NCI-H2081 treated with DMSO at 0.1 percent for 48 hours (cell line): ENCODE measurements around the gene PKNOX2.

Experiments
- DNase-seq: peaks from one replicate; lab custom pipeline; 2025; lab: John Stamatoyannopoulos, UW

PKNOX2 gene

GRCh38 chr11:125155100-125155444, 9.5 kb upstream of the PKNOX2 start:
- DNase-seq: no peak

- DNase-seq: no peak
These were observed 8.8 kb upstream of the PKNOX2 start for GRCh38 chr11:125155767-125156166.

- DNase-seq: no peak
These were observed 8.0 kb upstream of the PKNOX2 start for GRCh38 chr11:125156346-125157117.

- DNase-seq: no peak
These were observed 7.3 kb upstream of the PKNOX2 start for GRCh38 chr11:125157118-125157733.

- DNase-seq: no peak
These were observed 6.4 kb upstream of the PKNOX2 start for GRCh38 chr11:125157953-125158680.

GRCh38 chr11:125162743-125163142, 1.8 kb upstream of the PKNOX2 start:
- DNase-seq: no peak

GRCh38 chr11:125163431-125164063, 1.0 kb upstream of the PKNOX2 start:
- no peak for DNase-seq

- DNase-seq: no peak
These were observed 495 bp upstream of the PKNOX2 start for GRCh38 chr11:125164091-125164421.

- DNase-seq: no peak
These were observed 726 bp downstream of the PKNOX2 start for GRCh38 chr11:125165111-125165842.

GRCh38 chr11:125165843-125166763, 1.6 kb downstream of the PKNOX2 start:
- no peak for DNase-seq

- no peak for DNase-seq
These were observed 2.3 kb downstream of the PKNOX2 start for GRCh38 chr11:125166764-125167291.

- DNase-seq: no peak
These were observed 2.9 kb downstream of the PKNOX2 start for GRCh38 chr11:125167292-125167953.

- DNase-seq: no peak
These were observed 3.6 kb downstream of the PKNOX2 start for GRCh38 chr11:125167954-125168835.

GRCh38 chr11:125168918-125169456, 4.4 kb downstream of the PKNOX2 start:
- DNase-seq: no peak

GRCh38 chr11:125170001-125170509, 5.5 kb downstream of the PKNOX2 start:
- no peak for DNase-seq

- DNase-seq: no peak
These were observed 6.0 kb downstream of the PKNOX2 start for GRCh38 chr11:125170510-125171031.

- no peak for DNase-seq
These were observed 7.4 kb downstream of the PKNOX2 start for GRCh38 chr11:125171974-125172373.

- DNase-seq: no peak
These were observed 8.5 kb downstream of the PKNOX2 start for GRCh38 chr11:125173027-125173426.
